ENCODE measurements around the gene DCAF6.
A peak's percentile ranks its signal among the peaks of the same experiment; 100 is the strongest.

DCAF6 gene

DNA sequence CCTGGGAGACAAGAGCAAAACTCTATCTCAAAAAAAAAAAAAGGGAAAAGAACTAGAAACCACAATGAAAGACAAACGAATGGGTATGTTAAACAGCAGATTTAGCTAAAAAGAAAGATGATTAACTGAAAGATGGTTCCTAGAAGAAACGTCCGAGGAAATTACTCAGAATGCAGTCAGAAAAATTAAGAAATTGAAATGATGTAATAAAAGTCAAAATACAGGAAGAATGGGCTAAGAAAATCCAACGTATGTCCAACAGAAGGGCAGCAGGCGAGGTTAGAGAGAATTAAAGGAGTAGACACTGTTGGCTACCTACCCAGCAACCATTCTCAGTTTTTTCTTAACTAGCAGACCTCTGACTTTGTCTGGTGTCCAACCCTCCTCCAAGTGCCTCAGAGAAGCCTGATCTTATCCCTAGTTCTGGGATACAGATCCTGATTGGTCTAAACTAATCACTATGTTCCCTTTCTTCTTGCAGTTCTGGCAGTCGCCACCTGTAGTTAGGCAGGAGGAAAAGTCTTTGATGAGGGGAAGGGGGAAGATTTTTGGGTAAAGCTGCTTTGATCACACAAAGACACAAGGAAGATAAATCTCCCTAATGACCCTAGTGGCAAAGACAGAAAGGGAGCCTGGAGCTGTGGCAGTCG lies 174.5 kb downstream of the DCAF6 start:
- no peak overlapping the region for H3K4me3 ChIP-seq (ENCODE audit: low read depth in 1 of 2, low read length in 2 of 2)
- TF ChIP-seq, protein P1, sequence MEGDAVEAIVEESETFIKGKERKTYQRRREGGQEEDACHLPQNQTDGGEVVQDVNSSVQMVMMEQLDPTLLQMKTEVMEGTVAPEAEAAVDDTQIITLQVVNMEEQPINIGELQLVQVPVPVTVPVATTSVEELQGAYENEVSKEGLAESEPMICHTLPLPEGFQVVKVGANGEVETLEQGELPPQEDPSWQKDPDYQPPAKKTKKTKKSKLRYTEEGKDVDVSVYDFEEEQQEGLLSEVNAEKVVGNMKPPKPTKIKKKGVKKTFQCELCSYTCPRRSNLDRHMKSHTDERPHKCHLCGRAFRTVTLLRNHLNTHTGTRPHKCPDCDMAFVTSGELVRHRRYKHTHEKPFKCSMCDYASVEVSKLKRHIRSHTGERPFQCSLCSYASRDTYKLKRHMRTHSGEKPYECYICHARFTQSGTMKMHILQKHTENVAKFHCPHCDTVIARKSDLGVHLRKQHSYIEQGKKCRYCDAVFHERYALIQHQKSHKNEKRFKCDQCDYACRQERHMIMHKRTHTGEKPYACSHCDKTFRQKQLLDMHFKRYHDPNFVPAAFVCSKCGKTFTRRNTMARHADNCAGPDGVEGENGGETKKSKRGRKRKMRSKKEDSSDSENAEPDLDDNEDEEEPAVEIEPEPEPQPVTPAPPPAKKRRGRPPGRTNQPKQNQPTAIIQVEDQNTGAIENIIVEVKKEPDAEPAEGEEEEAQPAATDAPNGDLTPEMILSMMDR (IDR thresholded peaks at IDR 0.05; ENCODE audit: borderline replicate concordance, extremely low read depth, low read length, poor library complexity, severe bottlenecking), result no peak
- no peak for TF ChIP-seq EZH2 (IDR thresholded peaks at IDR 0.05; ENCODE audit: borderline replicate concordance, low read depth, low read length, severe bottlenecking)
- H3K27me3 ChIP-seq (ENCODE audit: insufficient read depth, low read length, poor library complexity), result no peaks in the 10 kb centered on the region
- no peak overlapping the region for H3K4me2 ChIP-seq (ENCODE audit: insufficient read depth, low read length)
- ATAC-seq (ENCODE audit: insufficient read depth, low read depth) (no peak), DNase-seq (no peak)
- no peaks in the 10 kb centered on the region for H3K9me3 ChIP-seq (ENCODE audit: insufficient read depth, low read length, severe bottlenecking)
- H3K27ac ChIP-seq (ENCODE audit: low read length), result no peak overlapping the region
- H4K20me1 ChIP-seq (ENCODE audit: insufficient read depth, low read length), result no peaks in the 10 kb centered on the region
- H3K79me2 ChIP-seq (ENCODE audit: insufficient read depth, low read length), result no peaks in the 10 kb centered on the region
- no peaks in the 10 kb centered on the region for H3K36me3 ChIP-seq (ENCODE audit: insufficient read depth, low read length)
- no peaks in the 10 kb centered on the region for H3K4me1 ChIP-seq (ENCODE audit: insufficient read depth, low read length)
- H3K9ac ChIP-seq (ENCODE audit: low read depth, low read length), result no peak overlapping the region
- no peak overlapping the region for H2AFZ ChIP-seq (ENCODE audit: low read depth, low read length)

DNA sequence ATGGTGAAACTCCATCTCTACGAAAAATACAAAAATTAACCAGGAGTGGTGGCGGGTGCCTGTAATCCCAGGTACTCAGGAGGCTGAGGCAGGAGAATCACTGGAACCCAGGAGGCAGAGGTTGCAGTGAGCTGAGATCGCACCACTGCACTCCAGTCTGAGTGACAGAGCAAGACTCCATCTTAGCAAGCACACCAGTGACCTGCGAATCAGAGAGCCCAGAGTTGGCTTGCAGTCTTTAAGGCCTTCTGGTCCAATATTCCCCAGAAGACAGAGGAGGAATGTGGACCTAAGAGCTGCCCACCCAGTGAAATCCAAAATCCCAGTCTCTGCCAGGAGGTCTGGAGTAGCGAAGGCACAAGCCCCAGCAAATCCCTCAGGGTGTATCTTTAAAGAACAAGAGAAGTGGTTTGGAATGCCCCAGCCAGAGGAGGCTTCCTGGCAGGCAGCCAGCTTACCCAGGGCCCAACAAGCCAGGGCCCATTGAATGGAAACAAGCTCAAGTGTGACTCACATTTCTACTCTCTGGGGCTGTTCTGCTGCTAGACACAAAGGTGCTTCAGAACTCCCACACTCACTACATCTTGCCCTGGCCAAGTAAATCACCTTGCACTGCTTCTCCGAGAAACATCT lies 176.3 kb downstream of the DCAF6 start:
- ATAC-seq (ENCODE audit: insufficient read depth, low read depth) (peak; percentile 37; the same call in 1 of the 3 replicates), DNase-seq (peak; percentile 30)
- no peaks in the 10 kb centered on the region for H3K9me3 ChIP-seq (ENCODE audit: insufficient read depth, low read length, severe bottlenecking)
- H3K4me2 ChIP-seq (ENCODE audit: insufficient read depth, low read length), result no peak overlapping the region
- no peaks in the 10 kb centered on the region for H3K27me3 ChIP-seq (ENCODE audit: insufficient read depth, low read length, poor library complexity)
- no peaks in the 10 kb centered on the region for H3K36me3 ChIP-seq (ENCODE audit: insufficient read depth, low read length)
- H3K9ac ChIP-seq (ENCODE audit: low read depth, low read length), result no peak overlapping the region
- no peak overlapping the region for H3K4me3 ChIP-seq (ENCODE audit: low read depth in 1 of 2, low read length in 2 of 2)
- no peak overlapping the region for H2AFZ ChIP-seq (ENCODE audit: low read depth, low read length)
- no peaks in the 10 kb centered on the region for H3K4me1 ChIP-seq (ENCODE audit: insufficient read depth, low read length)
- no peaks in the 10 kb centered on the region for H4K20me1 ChIP-seq (ENCODE audit: insufficient read depth, low read length)
- H3K79me2 ChIP-seq (ENCODE audit: insufficient read depth, low read length), result no peaks in the 10 kb centered on the region
- TF ChIP-seq, protein P1 (IDR thresholded peaks at IDR 0.05; ENCODE audit: borderline replicate concordance, extremely low read depth, low read length, poor library complexity, severe bottlenecking), result no peak
- no peak for TF ChIP-seq EZH2 (IDR thresholded peaks at IDR 0.05; ENCODE audit: borderline replicate concordance, low read depth, low read length, severe bottlenecking)
- H3K27ac ChIP-seq (ENCODE audit: low read length), result no peak overlapping the region

DNA sequence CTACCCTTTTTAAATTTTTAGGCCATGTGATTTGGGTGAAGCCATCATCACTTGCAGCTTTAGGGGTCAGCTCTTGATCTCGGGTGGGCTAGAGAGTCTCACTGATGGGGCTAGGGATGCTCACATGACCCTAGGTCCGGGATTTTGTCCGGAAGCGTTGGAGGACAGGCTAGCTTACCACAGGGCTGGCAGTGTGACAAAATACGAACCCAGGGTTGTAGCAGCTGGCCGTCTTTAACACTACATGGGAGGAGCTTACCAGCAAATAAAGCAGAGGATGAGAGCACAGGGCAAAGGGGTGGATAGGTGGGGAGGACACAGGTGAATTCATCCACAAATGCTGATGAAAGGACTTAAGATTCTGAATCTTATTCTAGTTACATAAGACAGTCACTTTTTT lies 178.4 kb downstream of the DCAF6 start:
- Histone ChIP-seq H2AFZ (ENCODE audit: low read depth, low read length) (no peak overlapping the region), H3K27ac (ENCODE audit: low read length) (no peak overlapping the region), H3K36me3 (ENCODE audit: insufficient read depth, low read length) (no peaks in the 10 kb centered on the region), H3K9ac (ENCODE audit: low read depth, low read length) (no peak overlapping the region), H3K4me1 (ENCODE audit: insufficient read depth, low read length) (no peaks in the 10 kb centered on the region), H4K20me1 (ENCODE audit: insufficient read depth, low read length) (no peaks in the 10 kb centered on the region), H3K79me2 (ENCODE audit: insufficient read depth, low read length) (no peaks in the 10 kb centered on the region), H3K27me3 (ENCODE audit: insufficient read depth, low read length, poor library complexity) (no peaks in the 10 kb centered on the region), H3K4me3 (ENCODE audit: low read depth in 1 of 2, low read length in 2 of 2) (no peak overlapping the region), H3K4me2 (ENCODE audit: insufficient read depth, low read length) (no peak overlapping the region), H3K9me3 (ENCODE audit: insufficient read depth, low read length, severe bottlenecking) (peaks cover 2% of the 10 kb centered on the region)
- no peak for DNase-seq
- no peak for TF ChIP-seq EZH2 (IDR thresholded peaks at IDR 0.05; ENCODE audit: borderline replicate concordance, low read depth, low read length, severe bottlenecking)
- TF ChIP-seq, protein P1 (IDR thresholded peaks at IDR 0.05; ENCODE audit: borderline replicate concordance, extremely low read depth, low read length, poor library complexity, severe bottlenecking), result no peak
- ATAC-seq (ENCODE audit: insufficient read depth, low read depth), result no peak
